Adrenal gland (tissue), 12 donors: ENCODE data around the gene SREK1. TPM values are rescaled to one million over a fixed set of nuclear protein-coding genes. Genes with fewer than 3 reads are reported as not detected.

Source experiments
- DNase-seq, 7 donors: peaks; one replicate each; pipeline ENCODE4 v3.0.0-alpha.2; 2019 to 2020
- H3K27ac ChIP-seq, 5 donors: fragments of 200-600 bp; sonication (generic) in 4 of 5; 1 replicate in 3 of 5; 2 replicates in 2 of 5; pipeline versions ENCODE4 v1.5.1 to v1.8.0; 2016 to 2020; ENCODE audit warnings: mild to moderate bottlenecking in 1 of 5
- H3K27me3 ChIP-seq: fragments of 200-600 bp; 2 replicates; pipeline ENCODE4 v1.8.0; 2021
- H3K36me3 ChIP-seq, 2 donors: fragments of 200-600 bp; replicated peaks in 1 of 2; 1 replicate in 1 of 2; 2 replicates in 1 of 2; pipeline versions ENCODE4 v1.5.1 to v1.8.0; 2018 to 2022
- H3K4me1 ChIP-seq, 2 donors: fragments of 200-600 bp; replicated peaks in 1 of 2; 1 replicate in 1 of 2; 2 replicates in 1 of 2; pipeline versions ENCODE4 v1.5.1 to v1.8.0; 2018 to 2021
- H3K4me3 ChIP-seq, 4 donors: fragments of 200-600 bp; sonication (generic) in 3 of 4; one replicate each; pipeline ENCODE4 v1.5.1; 2016 to 2018
- H3K9me3 ChIP-seq, 3 donors: fragments of 200-600 bp; sonication (generic) in 1 of 3; replicated peaks in 1 of 3; 1 replicate in 2 of 3; 2 replicates in 1 of 3; pipeline versions ENCODE4 v1.5.1 to v1.8.0; 2016 to 2021
- CTCF ChIP-seq, 6 experiments: fragments of 450-650 bp in 4 of 6; fragments of 200-600 bp in 2 of 6; sonication (generic) in 1 of 6; IDR thresholded peaks; 1 replicate in 5 of 6; 2 replicates in 1 of 6; pipeline versions ENCODE4 v1.5.1 to v1.8.0; 2016 to 2021; ENCODE audit warnings: antibody characterized with exemption in 6 of 6, mild to moderate bottlenecking in 2 of 6, moderate library complexity in 1 of 6
- POLR2A ChIP-seq, 2 donors: fragments of 450-650 bp; IDR thresholded peaks; one replicate each; pipeline ENCODE4 v1.6.1; 2017; ENCODE audit warnings: antibody characterized with exemption in 2 of 2, mild to moderate bottlenecking in 2 of 2, moderate library complexity in 1 of 2
- WGBS, 4 donors: extraction: QIAGEN DNeasy Blood & Tissue Kit in 2 of 4; methylation state at CpG; one replicate each; pipeline versions ENCODE4 v1.1.5 to v1.1.7; 2013 to 2017; 5-methylcytosine and 5-hydroxymethylcytosine counted together
- intact Hi-C, 2 donors: fragments of 100-400 bp; cut with DNase I; formaldehyde crosslinking; loops; one replicate each; pipeline versions ENCODE4 v1.14.1 to v1.15.0; 2022 to 2023
- polyA plus RNA-seq, 3 donors: library from polyadenylated mRNA; stranded (reverse); fragments of 200-250 nt in 2 of 3; fragments of 350-450 nt in 1 of 3; fragmentation: Illumina TruSeq in 1 of 3; extraction: RNeasy Lipid Tissue Mini Kit (QIAGEN cat#74804) in 1 of 3; gene quantifications; one replicate each; pipeline ENCODE4 v1.2.3, GENCODE V29; 2013 to 2014
- total RNA-seq, 9 donors: library from RNA; depleted of rRNA in 4 of 9; stranded (reverse); fragments of >200 nt in 4 of 9; fragments of 120-200 nt in 1 of 9; fragmentation: NEBNext Ultra II Directional in 1 of 9; extraction: Animal tissue kit (Norgen Biotek cat#: 25700) in 1 of 9; gene quantifications; one replicate each; pipeline versions ENCODE4 v1.1.0 to v1.2.4, GENCODE V29; 2013 to 2023
- donor health status: healthy with polysubstance abuse.
- donor health status: Bipolar disorder and iron deficiency.
- donor health status: DM: yes; HTN: yes; CAD: no.
- donor health status: DM: no; HTN: no; CAD: no.
- donor health status: DM: no; HTN: no; CAD: no.
- donor health status: DM: yes; HTN: yes; CAD: no.

Gene SREK1
- total and polyA plus RNA-seq, 12 donors: 14.3 to 126 (median 55.4) TPM

- WGBS, 4 donors: 81 to 89% (median 83%) methylated on average over 4 of the region's 4 CpGs
- intact Hi-C loops: no loop called here
- Histone ChIP-seq H3K9me3 (no peaks in the 10 kb centered on the region), H3K36me3 (no peaks in the 10 kb centered on the region), H3K27ac (no peak overlapping the region), H3K27me3 (no peaks in the 10 kb centered on the region), H3K4me3 (no peak overlapping the region), H3K4me1 (no peaks in the 10 kb centered on the region)
- no peak for DNase-seq
- TF ChIP-seq POLR2A (IDR thresholded peaks at IDR 0.05): no peak
These were observed 25.8 kb upstream of the SREK1 start for GRCh38 chr5:66118304-66118703.

- no peak overlapping the region for H3K4me3 ChIP-seq
- H3K27ac ChIP-seq: no peak overlapping the region
- intact Hi-C loops: no loop called here
- H3K4me1 ChIP-seq: no peaks in the 10 kb centered on the region
- no peaks in the 10 kb centered on the region for H3K27me3 ChIP-seq
- H3K36me3 ChIP-seq: no peaks in the 10 kb centered on the region
- no peak for TF ChIP-seq POLR2A (IDR thresholded peaks at IDR 0.05)
- TF ChIP-seq CTCF (IDR thresholded peaks at IDR 0.05): no peak
- 71 to 85% (median 80%) methylated on average over 2 of the region's 2 CpGs for WGBS, 4 donors
- no peaks in the 10 kb centered on the region for H3K9me3 ChIP-seq
- no peak for DNase-seq
These were observed 21.6 kb upstream of the SREK1 start for GRCh38 chr5:66122379-66123034.

- Histone ChIP-seq H3K9me3 (peaks cover 0 to 6% (median 0%) of the 10 kb centered on the region in 3 donors), H3K4me1 (no peaks in the 10 kb centered on the region), H3K4me3 (no peak overlapping the region), H3K27ac (no peak overlapping the region), H3K36me3 (no peaks in the 10 kb centered on the region), H3K27me3 (no peaks in the 10 kb centered on the region)
- no peak for TF ChIP-seq CTCF (IDR thresholded peaks at IDR 0.05)
- WGBS, 4 donors: 71 to 79% (median 76%) methylated on average over 4 of the region's 4 CpGs
- intact Hi-C loops: no loop called here
- DNase-seq: no peak
These were observed 15.0 kb upstream of the SREK1 start for GRCh38 chr5:66129144-66129543.

GRCh38 chr5:66130493-66130892 is 13.6 kb upstream of the SREK1 start:
- intact Hi-C loops: no loop called here
- no peak for TF ChIP-seq CTCF (IDR thresholded peaks at IDR 0.05)
- no peak for TF ChIP-seq POLR2A (IDR thresholded peaks at IDR 0.05)
- 91 to 98% (median 95%) methylated on average over 1 of the region's 1 CpG for WGBS, 4 donors

GRCh38 chr5:66134407-66134861 is 9.7 kb upstream of the SREK1 start:
- Histone ChIP-seq H3K27me3 (no peaks in the 10 kb centered on the region), H3K4me1 (no peaks in the 10 kb centered on the region), H3K9me3 (peaks cover 0 to 6% (median 0%) of the 10 kb centered on the region in 3 donors), H3K4me3 (no peak overlapping the region), H3K36me3 (no peaks in the 10 kb centered on the region), H3K27ac (no peak overlapping the region)
- TF ChIP-seq CTCF (IDR thresholded peaks at IDR 0.05) (no peak), POLR2A (IDR thresholded peaks at IDR 0.05) (no peak)
- DNase-seq: no peak
- intact Hi-C loops: no loop called here
- WGBS, 4 donors: 71 to 89% (median 81%) methylated on average over 1 of the region's 1 CpG

More at GRCh38 chr5:66130493-66130892, 13.6 kb upstream of the SREK1 start:
- Histone ChIP-seq H3K4me3 (no peak overlapping the region), H3K36me3 (no peaks in the 10 kb centered on the region), H3K4me1 (no peaks in the 10 kb centered on the region), H3K27me3 (no peaks in the 10 kb centered on the region), H3K27ac (no peak overlapping the region), H3K9me3 (peaks cover 0 to 6% (median 0%) of the 10 kb centered on the region in 3 donors)
- DNase-seq: no peak
